Neural cell (in vitro differentiated cells): Measurements from ENCODE around the gene MARCHF9. TPM values are rescaled to one million over a fixed set of nuclear protein-coding genes. Genes with fewer than 3 reads are reported as not detected.

Experiments used
- H2AFZ ChIP-seq: fragments of 200-600, 300-800 bp; sonication (generic), shearing (Covaris generic); 2 replicates; pipeline ENCODE4 v1.6.0; 2014; ENCODE audit warnings: low read depth, mild to moderate bottlenecking, antibody characterized with exemption, low read length, moderate library complexity
- H3F3A ChIP-seq: fragments of 200-600 bp; shearing (Covaris generic); 2 replicates; pipeline ENCODE4 v1.6.1; 2016; ENCODE audit warnings: mild to moderate bottlenecking, moderate library complexity, mixed read lengths, antibody characterized with exemption, low read length; ENCODE audit not compliant: insufficient read depth, poor library complexity, severe bottlenecking
- H3K27ac ChIP-seq: fragments of 200-600, 300-800 bp; sonication (generic), shearing (Covaris generic); 2 replicates; pipeline ENCODE4 v1.5.1; 2014; ENCODE audit warnings: mild to moderate bottlenecking, low read length, moderate library complexity
- H3K27me3 ChIP-seq: fragments of 300-800, 200-600 bp; sonication (generic), shearing (Covaris generic); 2 replicates; pipeline ENCODE4 v1.6.0; 2014; ENCODE audit warnings: mild to moderate bottlenecking, low read depth, low read length, moderate library complexity; ENCODE audit not compliant: insufficient read depth
- H3K36me3 ChIP-seq: fragments of 300-800, 200-600 bp; sonication (generic), shearing (Covaris generic); 2 replicates; pipeline ENCODE4 v1.5.1; 2014; ENCODE audit warnings: mild to moderate bottlenecking, antibody characterized with exemption, low read length, moderate library complexity; ENCODE audit not compliant: insufficient read depth
- H3K4me2 ChIP-seq: fragments of 300-800, 200-600 bp; sonication (generic), shearing (Covaris generic); 2 replicates; pipeline ENCODE4 v1.6.0; 2014; ENCODE audit warnings: mild to moderate bottlenecking, low read length
- H3K4me3 ChIP-seq: fragments of 300-800, 200-600 bp; sonication (generic), shearing (Covaris generic); 2 replicates; pipeline ENCODE4 v1.5.1; 2014; ENCODE audit warnings: mild to moderate bottlenecking, low read length, moderate library complexity
- H3K79me2 ChIP-seq: fragments of 200-600 bp; shearing (Covaris generic); replicated peaks from 2 replicates; pipeline ENCODE4 v1.6.0; 2014; ENCODE audit warnings: mild to moderate bottlenecking, low read length, moderate library complexity; ENCODE audit not compliant: insufficient read depth
- H3K9ac ChIP-seq: fragments of 300-800, 200-600 bp; sonication (generic), shearing (Covaris generic); 2 replicates; pipeline ENCODE4 v1.6.1; 2016; ENCODE audit warnings: mild to moderate bottlenecking, low read length, mixed read lengths
- H3K9me2 ChIP-seq: fragments of 200-600 bp; shearing (Covaris generic); 2 replicates; pipeline ENCODE4 v1.6.1; 2016; ENCODE audit warnings: mild to moderate bottlenecking, low read length, mixed read lengths; ENCODE audit not compliant: insufficient read depth
- H3K9me3 ChIP-seq: fragments of 200-600, 300-800 bp; sonication (generic), shearing (Covaris generic); 2 replicates; pipeline ENCODE4 v1.6.1; 2016; ENCODE audit warnings: mild to moderate bottlenecking, mixed run types, low read length, moderate library complexity, mixed read lengths
- H4K20me1 ChIP-seq: fragments of 200-600 bp; shearing (Covaris generic); 2 replicates; pipeline ENCODE4 v1.6.1; 2016; ENCODE audit warnings: mild to moderate bottlenecking, mixed run types; ENCODE audit not compliant: insufficient read depth
- EP300 ChIP-seq: fragments of 450-650 bp; conservative IDR thresholded peaks from 2 replicates; pipeline ENCODE4 v1.6.1; 2014; ENCODE audit warnings: antibody characterized with exemption, mild to moderate bottlenecking, moderate library complexity; ENCODE audit not compliant: poor library complexity, severe bottlenecking
- EZH2 ChIP-seq: fragments of 200-600, 300-800 bp; shearing (Covaris generic), sonication (generic); IDR thresholded peaks from 2 replicates; pipeline ENCODE4 v1.6.1; 2014; ENCODE audit warnings: antibody characterized with exemption, low read length, borderline replicate concordance, mild to moderate bottlenecking; ENCODE audit not compliant: insufficient read depth, poor library complexity, severe bottlenecking
- MXI1 ChIP-seq: fragments of 450-650 bp; conservative IDR thresholded peaks from 2 replicates; pipeline ENCODE4 v1.6.1; 2014; ENCODE audit warnings: antibody characterized with exemption, mild to moderate bottlenecking; ENCODE audit not compliant: poor library complexity, severe bottlenecking
- POLR2AphosphoS5 ChIP-seq: IDR thresholded peaks from 2 replicates; pipeline ENCODE4 v1.6.1; 2012
- RAD21 ChIP-seq: fragments of 450-650 bp; conservative IDR thresholded peaks from 2 replicates; pipeline ENCODE4 v1.6.1; 2014; ENCODE audit warnings: antibody characterized with exemption, mild to moderate bottlenecking, moderate library complexity
- SMC3 ChIP-seq: fragments of 450-650 bp; conservative IDR thresholded peaks from 2 replicates; pipeline ENCODE4 v1.6.1; 2014; ENCODE audit warnings: antibody characterized with exemption, mild to moderate bottlenecking, moderate library complexity; ENCODE audit not compliant: poor library complexity
- TAF1 ChIP-seq: IDR thresholded peaks from 2 replicates; pipeline ENCODE4 v1.6.1; 2012; ENCODE audit warnings: low read depth
- polyA plus RNA-seq: library from polyadenylated mRNA; depleted of rRNA; stranded (reverse); fragments of >200 nt; gene quantifications from 2 replicates; pipeline ENCODE4 v1.2.3, GENCODE V29; 2014
- TF ChIP-seq, protein P1 (sequence below): fragments of 450-650 bp; IDR thresholded peaks from 2 replicates; pipeline ENCODE4 v1.5.1; 2014; ENCODE audit warnings: antibody characterized with exemption, mild to moderate bottlenecking, moderate library complexity; ENCODE audit not compliant: poor library complexity, severe bottlenecking
- TF ChIP-seq, protein P2 (sequence below): IDR thresholded peaks from 2 replicates; pipeline ENCODE4 v1.6.1; 2012; ENCODE audit warnings: borderline replicate concordance

MARCHF9 gene
- polyA plus RNA-seq, 1 donor from 2014 or later = 34.5 TPM

DNA sequence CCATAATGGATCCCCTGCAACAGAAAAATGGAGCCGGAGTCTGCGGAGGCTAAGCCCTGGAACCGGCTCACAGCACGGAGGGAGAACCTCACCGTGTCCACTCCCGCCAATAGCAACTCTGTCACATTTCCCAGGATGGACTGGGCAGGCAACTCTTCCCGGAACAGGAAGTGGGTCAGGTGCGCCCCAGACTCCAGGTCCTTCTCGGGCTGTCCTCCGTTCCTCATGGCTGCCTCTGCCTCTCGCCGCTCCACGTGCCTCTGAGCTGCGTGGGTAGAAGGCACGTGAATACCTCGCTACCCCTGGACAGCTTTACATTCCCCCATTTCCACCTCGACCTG, 9.7 kb downstream of the MARCHF9 start:
- no peaks in the 10 kb centered on the region for H3F3A ChIP-seq
- no peak overlapping the region for H3K9ac ChIP-seq
- peak overlapping the region; percentile 47 for H3K4me3 ChIP-seq
- no peaks in the 10 kb centered on the region for H3K9me2 ChIP-seq
- H3K79me2 ChIP-seq = no peaks in the 10 kb centered on the region
- H3K9me3 ChIP-seq = no peaks in the 10 kb centered on the region
- TF ChIP-seq RAD21 = no peak
- TF ChIP-seq EP300 = no peak
- no peak for TF ChIP-seq TAF1
- no peak for TF ChIP-seq EZH2
- TF ChIP-seq, protein P1, sequence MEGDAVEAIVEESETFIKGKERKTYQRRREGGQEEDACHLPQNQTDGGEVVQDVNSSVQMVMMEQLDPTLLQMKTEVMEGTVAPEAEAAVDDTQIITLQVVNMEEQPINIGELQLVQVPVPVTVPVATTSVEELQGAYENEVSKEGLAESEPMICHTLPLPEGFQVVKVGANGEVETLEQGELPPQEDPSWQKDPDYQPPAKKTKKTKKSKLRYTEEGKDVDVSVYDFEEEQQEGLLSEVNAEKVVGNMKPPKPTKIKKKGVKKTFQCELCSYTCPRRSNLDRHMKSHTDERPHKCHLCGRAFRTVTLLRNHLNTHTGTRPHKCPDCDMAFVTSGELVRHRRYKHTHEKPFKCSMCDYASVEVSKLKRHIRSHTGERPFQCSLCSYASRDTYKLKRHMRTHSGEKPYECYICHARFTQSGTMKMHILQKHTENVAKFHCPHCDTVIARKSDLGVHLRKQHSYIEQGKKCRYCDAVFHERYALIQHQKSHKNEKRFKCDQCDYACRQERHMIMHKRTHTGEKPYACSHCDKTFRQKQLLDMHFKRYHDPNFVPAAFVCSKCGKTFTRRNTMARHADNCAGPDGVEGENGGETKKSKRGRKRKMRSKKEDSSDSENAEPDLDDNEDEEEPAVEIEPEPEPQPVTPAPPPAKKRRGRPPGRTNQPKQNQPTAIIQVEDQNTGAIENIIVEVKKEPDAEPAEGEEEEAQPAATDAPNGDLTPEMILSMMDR = no peak
- TF ChIP-seq MXI1 = no peak
- no peak for TF ChIP-seq POLR2AphosphoS5
- TF ChIP-seq, protein P2, sequence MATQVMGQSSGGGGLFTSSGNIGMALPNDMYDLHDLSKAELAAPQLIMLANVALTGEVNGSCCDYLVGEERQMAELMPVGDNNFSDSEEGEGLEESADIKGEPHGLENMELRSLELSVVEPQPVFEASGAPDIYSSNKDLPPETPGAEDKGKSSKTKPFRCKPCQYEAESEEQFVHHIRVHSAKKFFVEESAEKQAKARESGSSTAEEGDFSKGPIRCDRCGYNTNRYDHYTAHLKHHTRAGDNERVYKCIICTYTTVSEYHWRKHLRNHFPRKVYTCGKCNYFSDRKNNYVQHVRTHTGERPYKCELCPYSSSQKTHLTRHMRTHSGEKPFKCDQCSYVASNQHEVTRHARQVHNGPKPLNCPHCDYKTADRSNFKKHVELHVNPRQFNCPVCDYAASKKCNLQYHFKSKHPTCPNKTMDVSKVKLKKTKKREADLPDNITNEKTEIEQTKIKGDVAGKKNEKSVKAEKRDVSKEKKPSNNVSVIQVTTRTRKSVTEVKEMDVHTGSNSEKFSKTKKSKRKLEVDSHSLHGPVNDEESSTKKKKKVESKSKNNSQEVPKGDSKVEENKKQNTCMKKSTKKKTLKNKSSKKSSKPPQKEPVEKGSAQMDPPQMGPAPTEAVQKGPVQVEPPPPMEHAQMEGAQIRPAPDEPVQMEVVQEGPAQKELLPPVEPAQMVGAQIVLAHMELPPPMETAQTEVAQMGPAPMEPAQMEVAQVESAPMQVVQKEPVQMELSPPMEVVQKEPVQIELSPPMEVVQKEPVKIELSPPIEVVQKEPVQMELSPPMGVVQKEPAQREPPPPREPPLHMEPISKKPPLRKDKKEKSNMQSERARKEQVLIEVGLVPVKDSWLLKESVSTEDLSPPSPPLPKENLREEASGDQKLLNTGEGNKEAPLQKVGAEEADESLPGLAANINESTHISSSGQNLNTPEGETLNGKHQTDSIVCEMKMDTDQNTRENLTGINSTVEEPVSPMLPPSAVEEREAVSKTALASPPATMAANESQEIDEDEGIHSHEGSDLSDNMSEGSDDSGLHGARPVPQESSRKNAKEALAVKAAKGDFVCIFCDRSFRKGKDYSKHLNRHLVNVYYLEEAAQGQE = no peak
- no peak for TF ChIP-seq SMC3
- H3K4me2 ChIP-seq = no peak overlapping the region
- H3K27me3 ChIP-seq = peaks cover 55% of the 10 kb centered on the region
- H3K27ac ChIP-seq = no peak overlapping the region
- H3K36me3 ChIP-seq = no peaks in the 10 kb centered on the region
- H4K20me1 ChIP-seq = no peaks in the 10 kb centered on the region
- no peak overlapping the region for H2AFZ ChIP-seq

DNA sequence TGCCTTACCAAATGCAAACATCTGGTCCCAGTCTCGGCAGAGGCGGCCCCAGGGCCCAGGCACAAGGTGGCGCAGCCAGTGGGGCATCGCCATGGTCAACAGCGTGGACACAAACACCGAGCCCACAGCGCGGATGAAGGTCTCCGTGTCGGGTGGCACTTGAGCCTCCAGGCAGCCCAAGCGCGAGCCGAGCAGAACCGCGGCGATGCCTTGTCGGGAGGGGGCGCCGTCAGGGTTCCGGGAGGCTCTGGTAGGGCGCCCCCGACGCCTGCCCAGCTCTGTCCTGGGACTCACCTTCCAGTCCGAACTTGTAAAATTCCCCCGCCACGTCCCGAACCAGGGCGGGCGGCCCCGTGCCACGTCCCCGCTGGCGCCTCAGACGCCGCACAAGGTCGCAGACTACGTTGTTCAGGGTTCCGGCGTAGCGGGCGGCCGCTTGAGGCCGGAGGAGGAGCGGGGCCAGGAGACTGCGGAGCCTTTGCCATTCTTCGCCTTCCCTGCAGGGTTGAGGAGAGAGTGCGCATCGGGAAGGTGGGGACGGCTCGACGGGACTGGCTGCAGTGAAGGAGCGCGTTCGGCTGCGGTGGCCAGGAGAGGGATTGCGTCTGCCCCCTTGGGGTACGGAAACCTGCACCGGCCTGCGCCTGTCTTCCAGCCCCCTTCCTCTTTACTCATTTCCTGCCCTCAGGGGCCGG, 10.2 kb downstream of the MARCHF9 start:
- no peaks in the 10 kb centered on the region for H3F3A ChIP-seq
- no peaks in the 10 kb centered on the region for H3K79me2 ChIP-seq
- no peak overlapping the region for H3K9ac ChIP-seq
- no peak overlapping the region for H2AFZ ChIP-seq
- no peak overlapping the region for H3K27ac ChIP-seq
- H3K4me2 ChIP-seq = no peak overlapping the region
- H3K9me2 ChIP-seq = no peaks in the 10 kb centered on the region
- peaks cover 55% of the 10 kb centered on the region for H3K27me3 ChIP-seq
- no peaks in the 10 kb centered on the region for H4K20me1 ChIP-seq
- no peaks in the 10 kb centered on the region for H3K9me3 ChIP-seq
- no peaks in the 10 kb centered on the region for H3K36me3 ChIP-seq
- TF ChIP-seq SMC3 (no peak), TAF1 (peak; percentile 44), EZH2 (peak; percentile 84), RAD21 (no peak)
- TF ChIP-seq, protein P1 = peak; percentile 37
- peak overlapping the region; percentile 47 for H3K4me3 ChIP-seq
